Stomach (tissue), 9 donors: ENCODE data around the gene KLHL36. TPM values are rescaled to one million over a fixed set of nuclear protein-coding genes. Genes with fewer than 3 reads are reported as not detected.

Experiments
- DNase-seq, 2 donors: peaks; one replicate each; pipeline versions ENCODE4 v3.0.0 to v3.0.0-alpha.2; 2013 to 2019
- H3K27ac ChIP-seq, 5 donors: fragments of 200-600 bp in 4 of 5; sonication (generic) in 4 of 5; one replicate each; pipeline ENCODE4 v1.5.1; 2013 to 2019; ENCODE audit warnings: mild to moderate bottlenecking in 1 of 5, moderate library complexity in 1 of 5
- H3K27me3 ChIP-seq, 3 donors: fragments of 200-600 bp; sonication (generic); one replicate each; pipeline ENCODE4 v1.5.1; 2017 to 2019; ENCODE audit warnings: mixed run types in 1 of 3
- H3K36me3 ChIP-seq, 4 donors: fragments of 200-600 bp; sonication (generic); 1 replicate in 3 of 4; 2 replicates in 1 of 4; pipeline ENCODE4 v1.5.1; 2016 to 2019
- H3K4me1 ChIP-seq, 4 donors: fragments of 200-600 bp; sonication (generic); one replicate each; pipeline ENCODE4 v1.5.1; 2016 to 2019
- H3K4me3 ChIP-seq, 4 donors: fragments of 200-600 bp; sonication (generic) in 3 of 4; one replicate each; pipeline ENCODE4 v1.5.1; 2016 to 2019; ENCODE audit warnings: mild to moderate bottlenecking in 1 of 4
- H3K9me3 ChIP-seq, 4 donors: fragments of 200-600 bp; sonication (generic); one replicate each; pipeline ENCODE4 v1.5.1; 2016 to 2019
- CTCF ChIP-seq, 7 experiments: fragments of 450-650 bp in 4 of 7; fragments of 200-600 bp in 3 of 7; sonication (generic) in 3 of 7; IDR thresholded peaks; one replicate each; pipeline ENCODE4 v1.5.1; 2016 to 2019; ENCODE audit warnings: antibody characterized with exemption in 7 of 7, control low read depth in 2 of 7, mild to moderate bottlenecking in 1 of 7
- EP300 ChIP-seq: sonication (generic); formaldehyde crosslinking; IDR thresholded peaks from one replicate; pipeline ENCODE4 v1.6.1; 2017; ENCODE audit warnings: antibody characterized with exemption
- POLR2A ChIP-seq, 4 donors: fragments of 450-650 bp; IDR thresholded peaks; one replicate each; pipeline ENCODE4 v1.6.1; 2016; ENCODE audit warnings: antibody characterized with exemption in 4 of 4, control low read depth in 2 of 4, mild to moderate bottlenecking in 1 of 4, moderate library complexity in 1 of 4
- POLR2AphosphoS5 ChIP-seq, 3 donors: sonication (generic); formaldehyde crosslinking; IDR thresholded peaks; one replicate each; pipeline ENCODE4 v1.6.1; 2016; ENCODE audit warnings: antibody characterized with exemption in 3 of 3
- WGBS, 5 donors: extraction: QIAGEN DNeasy Blood & Tissue Kit in 3 of 5; methylation state at CpG; one replicate each; pipeline versions ENCODE4 v1.1.5 to v1.1.7; 2013 to 2018; 5-methylcytosine and 5-hydroxymethylcytosine counted together
- intact Hi-C: fragments of 100-400 bp; cut with DNase I; formaldehyde crosslinking; loops from one replicate; pipeline ENCODE4 v1.15.1; 2023; ENCODE audit warnings: low total_unique reads
- polyA plus RNA-seq, 3 donors: library from polyadenylated mRNA; stranded (reverse); fragments of 200-250 nt; gene quantifications; one replicate each; pipeline ENCODE4 v1.2.3, GENCODE V29; 2013
- total RNA-seq, 5 donors: library from RNA; depleted of rRNA; stranded (reverse); fragments of >200 nt; gene quantifications; one replicate each; pipeline versions ENCODE4 v1.1.0 to v1.2.3, GENCODE V29; 2014 to 2016
- donor health status: healthy with polysubstance abuse.
- donor health status: Bipolar disorder and iron deficiency.
- donor health status: healthy.

Gene KLHL36
- total and polyA plus RNA-seq, 8 donors: 10.5 to 62.4 (median 35.3) TPM

- peak overlapping the region in 4 of 5 donors; percentile 2 to 74 (median 34) for H3K27ac ChIP-seq
- intact Hi-C loops: no loop called here
- no peaks in the 10 kb centered on the region for H3K9me3 ChIP-seq
- WGBS, 5 donors: 42 to 72% (median 53%) methylated on average over 6 to 8 of the region's 8 CpGs
- no peaks in the 10 kb centered on the region for H3K27me3 ChIP-seq
- H3K36me3 ChIP-seq: no peaks in the 10 kb centered on the region
- TF ChIP-seq EP300 (peak; percentile 20), CTCF (IDR thresholded peaks at IDR 0.05) (no peak), POLR2AphosphoS5 (IDR thresholded peaks at IDR 0.05) (peak; percentile 12 to 69 (median 53))
- no peak overlapping the region for H3K4me3 ChIP-seq
- DNase-seq: peak; percentile 45 to 78
- H3K4me1 ChIP-seq: peaks cover 0 to 48% (median 27%) of the 10 kb centered on the region in 4 donors
Measured at GRCh38 chr16:84643180-84643583, 5.1 kb upstream of the KLHL36 start.

- Histone ChIP-seq H3K4me3 (no peak overlapping the region), H3K27ac (peak overlapping the region in 3 of 5 donors; percentile 2 to 74 (median 66)), H3K9me3 (no peaks in the 10 kb centered on the region), H3K4me1 (peaks cover 0 to 48% (median 27%) of the 10 kb centered on the region in 4 donors), H3K27me3 (no peaks in the 10 kb centered on the region), H3K36me3 (no peaks in the 10 kb centered on the region)
- no peak for DNase-seq
- TF ChIP-seq POLR2A (IDR thresholded peaks at IDR 0.05): no peak
- no peak for TF ChIP-seq EP300
- TF ChIP-seq POLR2AphosphoS5 (IDR thresholded peaks at IDR 0.05): no peak
- TF ChIP-seq CTCF (IDR thresholded peaks at IDR 0.05): no peak
- intact Hi-C loops: no loop called here
- WGBS, 5 donors: 70 to 83% (median 80%) methylated on average over 4 of the region's 4 CpGs
Measured at GRCh38 chr16:84643674-84644073, 4.6 kb upstream of the KLHL36 start.

GRCh38 chr16:84648595-84649510 is 542 bp downstream of the KLHL36 start:
- H3K27me3 ChIP-seq: no peaks in the 10 kb centered on the region
- DNase-seq: peak; percentile 68 to 84
- peaks cover 11 to 34% (median 32%) of the 10 kb centered on the region in 4 donors for H3K36me3 ChIP-seq
- no peaks in the 10 kb centered on the region for H3K9me3 ChIP-seq
- peak overlapping the region; percentile 71 to 83 (median 77) for H3K4me3 ChIP-seq
- no peak for TF ChIP-seq POLR2A (IDR thresholded peaks at IDR 0.05)
- TF ChIP-seq POLR2AphosphoS5 (IDR thresholded peaks at IDR 0.05): no peak
- TF ChIP-seq EP300: no peak
- TF ChIP-seq CTCF (IDR thresholded peaks at IDR 0.05): no peak
- 0 to 8% (median 3%) methylated on average over 8 to 96 of the region's 96 CpGs for WGBS, 5 donors
- H3K27ac ChIP-seq: peak overlapping the region; percentile 79 to 97 (median 89)
- intact Hi-C loops: no loop called here
- peaks cover 14 to 35% (median 29%) of the 10 kb centered on the region in 4 donors for H3K4me1 ChIP-seq

- Histone ChIP-seq H3K36me3 (peaks cover 16 to 40% (median 38%) of the 10 kb centered on the region in 4 donors), H3K27me3 (no peaks in the 10 kb centered on the region), H3K4me3 (peak overlapping the region; percentile 71 to 83 (median 77)), H3K4me1 (peaks cover 14 to 33% (median 28%) of the 10 kb centered on the region in 4 donors), H3K27ac (peak overlapping the region; percentile 79 to 97 (median 89)), H3K9me3 (no peaks in the 10 kb centered on the region)
- intact Hi-C loops: no loop called here
- WGBS, 5 donors: 33 to 51% (median 35%) methylated on average over 10 to 11 of the region's 11 CpGs
- TF ChIP-seq EP300 (no peak), CTCF (IDR thresholded peaks at IDR 0.05) (no peak), POLR2AphosphoS5 (IDR thresholded peaks at IDR 0.05) (no peak), POLR2A (IDR thresholded peaks at IDR 0.05) (no peak)
- DNase-seq: no peak
Measured at GRCh38 chr16:84649511-84649861, 1.2 kb downstream of the KLHL36 start.
